HG03520 (cell line): ENCODE data around the gene USP12.
"Not testable (repeated sequence)": the region's sequence is repeated elsewhere in the genome, so short reads cannot be mapped to it uniquely, and the experiment has no call there.

Experiments used
- ATAC-seq: cut with Tn5 transposase; IDR thresholded peaks from one replicate; pipeline ENCODE4 v1.9.1; 2021; ENCODE audit warnings: mild to moderate bottlenecking, moderate library complexity; ENCODE audit not compliant: unreplicated experiment

USP12 gene, protein sequence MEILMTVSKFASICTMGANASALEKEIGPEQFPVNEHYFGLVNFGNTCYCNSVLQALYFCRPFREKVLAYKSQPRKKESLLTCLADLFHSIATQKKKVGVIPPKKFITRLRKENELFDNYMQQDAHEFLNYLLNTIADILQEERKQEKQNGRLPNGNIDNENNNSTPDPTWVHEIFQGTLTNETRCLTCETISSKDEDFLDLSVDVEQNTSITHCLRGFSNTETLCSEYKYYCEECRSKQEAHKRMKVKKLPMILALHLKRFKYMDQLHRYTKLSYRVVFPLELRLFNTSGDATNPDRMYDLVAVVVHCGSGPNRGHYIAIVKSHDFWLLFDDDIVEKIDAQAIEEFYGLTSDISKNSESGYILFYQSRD

DNA sequence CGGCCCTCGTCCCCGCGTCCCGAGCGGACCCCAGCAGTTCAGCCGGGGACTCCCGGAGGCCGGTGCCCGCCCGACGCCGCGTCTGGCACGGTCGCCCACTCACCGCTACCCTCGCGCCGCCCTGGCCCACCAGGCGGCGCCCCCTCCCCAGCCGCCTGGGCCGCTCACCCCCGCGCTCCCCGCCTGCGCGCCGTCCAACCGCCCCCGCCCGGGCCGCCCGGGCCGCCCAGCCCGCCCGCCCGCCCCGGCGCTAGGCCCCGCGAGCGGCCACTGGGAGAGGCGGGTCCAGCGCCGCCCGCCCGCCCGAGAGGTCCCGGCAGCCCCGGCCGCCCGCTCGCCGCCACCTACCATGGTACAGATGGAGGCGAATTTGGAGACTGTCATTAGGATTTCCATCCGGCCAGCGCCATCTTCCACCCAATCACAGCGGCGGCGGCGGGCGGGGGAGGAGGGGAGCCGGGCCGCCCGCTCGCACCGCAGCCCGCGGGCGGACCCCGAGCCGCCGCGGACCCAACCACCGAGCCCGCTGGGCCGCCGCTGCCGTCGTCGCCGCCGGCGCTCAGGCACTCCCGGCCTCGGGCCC, at the start of gene USP12:
USP12 (minus strand) TSS at position 568 of the 583 bp plus-strand sequence; CDS start at position 396, 172 bp downstream.
- ATAC-seq = peak; percentile 12

DNA sequence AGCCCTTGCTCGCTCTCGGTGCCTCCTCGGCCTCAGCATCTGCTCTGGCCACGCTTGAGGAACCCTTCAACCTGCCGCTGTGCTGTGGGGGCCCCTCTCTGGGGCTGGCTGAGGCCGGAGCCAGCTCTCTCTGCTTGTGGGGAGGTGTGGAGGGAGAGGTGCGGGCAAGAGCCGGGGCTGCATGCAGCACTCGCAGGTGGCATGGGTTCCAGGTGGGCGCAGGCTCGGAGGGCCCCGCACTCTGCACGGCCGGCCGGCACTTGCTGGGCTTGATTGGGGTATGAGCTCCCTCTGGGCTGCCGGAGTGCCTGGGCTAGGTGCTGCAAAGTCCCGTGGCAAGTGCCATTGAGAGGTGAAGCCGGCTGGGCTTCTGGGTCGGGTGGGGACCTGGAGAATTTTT, 48.0 kb upstream of the USP12 start:
- no peak for ATAC-seq

DNA sequence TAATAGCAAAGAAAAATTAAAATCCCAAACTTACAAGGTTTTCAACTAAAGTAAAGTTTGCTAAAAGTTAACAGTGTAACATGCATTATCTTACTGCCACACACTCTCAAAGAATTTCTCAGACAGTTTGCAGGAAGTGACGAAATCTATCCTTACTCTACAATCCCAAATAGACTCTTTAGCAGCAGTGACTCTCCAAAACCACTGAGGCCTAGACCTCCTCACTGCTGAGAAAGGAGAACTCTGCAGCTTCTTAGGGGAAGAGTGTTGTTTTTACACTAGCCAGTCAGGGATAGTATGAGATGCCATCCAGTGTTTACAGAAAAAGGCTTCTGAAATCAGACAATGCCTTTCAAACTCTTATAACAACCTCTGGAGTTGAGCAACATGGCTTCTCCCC, 47.2 kb upstream of the USP12 start:
- ATAC-seq = not testable (repeated sequence)

DNA sequence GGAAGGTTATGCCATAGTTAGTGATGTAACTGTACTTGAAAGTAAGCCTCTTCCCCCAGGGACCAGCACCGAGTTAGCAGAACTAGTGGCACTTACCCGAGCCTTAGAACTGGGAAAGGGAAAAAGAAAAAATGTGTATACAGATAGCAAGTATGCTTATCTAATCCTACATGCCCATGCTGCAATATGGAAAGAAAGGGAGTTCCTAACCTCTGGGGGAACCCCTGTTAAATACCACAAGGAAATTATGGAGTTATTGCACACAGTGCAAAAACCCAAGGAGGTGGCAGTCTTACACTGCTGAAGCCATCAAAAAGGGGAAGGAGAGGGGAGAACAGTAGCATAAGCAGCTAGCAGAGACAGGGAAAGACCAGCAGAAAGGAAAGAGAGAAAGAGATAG, 46.2 kb upstream of the USP12 start:
- ATAC-seq = not testable (repeated sequence)

DNA sequence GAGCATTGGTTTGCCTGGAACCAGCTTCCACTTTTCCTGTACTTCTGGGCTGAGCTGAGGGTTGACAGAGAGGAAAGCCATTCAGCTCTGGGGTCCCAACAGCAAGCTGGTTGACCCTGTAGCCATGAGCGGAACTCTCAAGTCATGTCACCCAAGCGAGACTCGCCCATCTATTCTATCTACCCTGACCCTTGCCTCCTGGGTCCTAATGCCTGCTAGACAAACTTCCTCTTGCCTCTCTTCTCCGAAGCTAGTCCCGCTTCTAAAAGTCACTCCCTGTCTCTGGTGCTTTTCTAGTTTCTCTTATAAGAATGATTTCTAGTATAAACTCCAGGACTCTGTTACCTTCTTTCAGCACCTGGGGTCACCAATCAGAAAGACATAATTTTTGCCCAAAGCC, 41.8 kb upstream of the USP12 start:
- ATAC-seq = not testable (repeated sequence)

DNA sequence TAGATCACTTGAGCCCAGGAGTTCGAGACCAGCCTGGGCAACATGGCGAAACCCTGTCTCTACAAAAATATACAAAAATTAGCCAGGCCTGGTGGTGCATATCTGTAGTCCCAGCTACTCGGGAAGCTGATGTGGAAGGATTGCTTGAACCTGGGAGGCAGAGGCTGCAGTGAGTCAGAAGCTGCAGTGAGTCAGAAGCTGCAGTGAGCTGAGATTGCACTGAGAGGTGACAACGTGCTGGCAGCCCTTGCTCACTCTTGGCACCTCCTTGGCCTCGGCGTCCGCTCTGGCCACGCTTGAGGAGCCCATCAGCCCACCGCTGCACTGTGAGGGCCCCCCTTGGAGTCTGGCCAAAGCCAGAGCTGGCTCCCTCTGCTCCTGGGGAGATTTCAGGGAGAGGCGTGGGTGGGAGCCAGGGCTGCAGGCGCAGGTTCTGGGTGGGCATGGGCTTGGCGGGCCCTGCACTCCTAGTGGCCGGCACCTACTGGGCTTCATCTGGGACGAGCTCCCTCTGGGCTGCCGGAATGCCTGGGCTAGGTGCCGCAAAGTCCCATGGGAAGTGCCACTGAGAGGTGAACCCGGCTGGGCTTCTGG, 40.3 kb upstream of the USP12 start:
- ATAC-seq = no peak

DNA sequence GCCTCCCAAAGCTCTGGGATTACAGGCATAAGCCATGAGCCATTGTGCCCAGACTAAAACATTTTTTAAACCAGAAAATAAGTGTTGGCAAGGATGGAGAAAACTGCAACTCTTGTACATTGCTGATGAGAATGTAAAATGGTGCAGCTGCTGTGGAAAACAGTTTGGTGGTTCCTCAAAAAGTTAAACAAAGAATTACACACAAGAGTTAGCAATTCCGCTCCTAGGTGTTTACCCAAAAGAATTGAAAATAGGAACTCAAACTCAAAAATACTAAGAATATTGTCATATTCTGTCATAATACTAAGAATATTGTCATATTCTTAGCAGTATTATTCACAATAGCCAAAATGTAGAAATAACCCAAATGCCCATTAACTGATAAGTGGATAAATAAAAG, 39.7 kb upstream of the USP12 start:
- ATAC-seq = no peak

DNA sequence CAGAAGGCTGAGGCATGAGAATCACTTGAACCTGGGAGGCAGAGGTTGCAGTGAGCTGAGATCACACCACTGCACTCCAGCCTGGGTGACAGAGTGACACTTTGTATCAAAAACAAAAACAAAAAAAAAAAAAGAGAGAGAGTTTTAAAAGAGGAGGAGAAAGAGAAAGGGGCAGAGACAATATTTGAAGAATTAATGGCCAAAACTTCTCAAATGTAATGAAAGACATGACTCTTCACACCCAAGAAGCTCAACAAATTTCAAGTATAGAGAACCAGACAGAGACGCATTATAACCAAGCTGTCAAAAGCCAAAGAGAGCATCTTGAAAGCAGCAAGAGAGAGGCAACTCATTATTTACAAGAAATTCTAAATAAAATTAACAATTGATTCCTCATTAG, 36.9 kb upstream of the USP12 start:
- ATAC-seq = no peak

DNA sequence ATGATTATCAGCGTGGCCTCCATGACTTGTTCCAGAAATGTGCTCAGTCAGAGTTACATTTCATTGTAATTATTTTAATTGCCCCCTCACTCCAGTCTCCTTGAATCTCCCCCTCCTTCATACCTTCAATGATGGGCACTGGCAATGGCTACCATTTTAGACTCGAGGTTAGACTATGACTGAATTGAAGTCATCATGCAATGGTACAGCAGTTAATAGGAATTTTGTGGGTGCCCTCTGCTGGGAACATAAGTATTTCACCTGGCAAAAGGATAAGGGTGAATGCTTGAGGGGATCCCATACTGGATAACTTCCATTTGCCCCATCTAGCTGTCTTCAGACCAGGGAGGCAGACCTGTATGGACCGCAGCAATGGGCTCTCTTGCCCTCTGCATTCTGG, 32.2 kb upstream of the USP12 start:
- ATAC-seq = no peak

DNA sequence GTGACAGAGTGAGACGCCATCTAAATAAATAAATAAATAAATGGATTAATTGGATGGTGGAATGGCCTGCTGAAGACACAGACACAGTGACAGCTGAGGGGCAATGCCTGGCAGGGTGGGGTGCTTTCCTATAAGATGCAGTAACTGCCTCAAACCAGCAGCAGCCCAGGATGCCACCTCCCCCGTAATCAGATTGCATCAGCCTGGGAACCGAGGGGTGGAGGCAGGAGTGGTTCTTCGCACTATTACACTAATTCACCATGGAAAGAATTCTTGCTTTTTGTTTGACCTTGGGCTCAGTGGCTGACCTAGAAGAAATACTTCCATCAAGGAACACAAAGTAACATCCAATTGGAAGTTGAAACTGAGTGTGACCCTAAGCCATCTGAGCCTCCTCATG, 31.6 kb upstream of the USP12 start:
- no peak for ATAC-seq

DNA sequence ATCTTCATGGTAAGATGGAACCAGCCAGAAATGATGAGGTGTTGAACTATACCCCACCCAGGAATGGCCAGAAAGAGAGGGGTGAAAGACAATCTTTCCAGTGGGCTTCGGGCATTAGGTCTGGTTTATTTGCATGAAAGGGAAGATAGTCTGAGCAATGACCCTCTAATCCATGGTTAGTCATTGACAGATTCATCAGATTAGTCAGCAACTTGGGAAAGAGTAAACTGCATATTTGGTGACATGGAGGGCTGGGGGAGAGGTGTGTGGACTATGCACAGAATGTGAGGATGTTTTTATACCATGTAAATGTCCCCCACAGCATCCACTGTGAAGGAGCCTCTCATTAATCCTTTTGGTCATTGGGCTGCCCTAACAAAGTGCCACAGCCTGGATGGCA, 30.1 kb upstream of the USP12 start:
- no peak for ATAC-seq

DNA sequence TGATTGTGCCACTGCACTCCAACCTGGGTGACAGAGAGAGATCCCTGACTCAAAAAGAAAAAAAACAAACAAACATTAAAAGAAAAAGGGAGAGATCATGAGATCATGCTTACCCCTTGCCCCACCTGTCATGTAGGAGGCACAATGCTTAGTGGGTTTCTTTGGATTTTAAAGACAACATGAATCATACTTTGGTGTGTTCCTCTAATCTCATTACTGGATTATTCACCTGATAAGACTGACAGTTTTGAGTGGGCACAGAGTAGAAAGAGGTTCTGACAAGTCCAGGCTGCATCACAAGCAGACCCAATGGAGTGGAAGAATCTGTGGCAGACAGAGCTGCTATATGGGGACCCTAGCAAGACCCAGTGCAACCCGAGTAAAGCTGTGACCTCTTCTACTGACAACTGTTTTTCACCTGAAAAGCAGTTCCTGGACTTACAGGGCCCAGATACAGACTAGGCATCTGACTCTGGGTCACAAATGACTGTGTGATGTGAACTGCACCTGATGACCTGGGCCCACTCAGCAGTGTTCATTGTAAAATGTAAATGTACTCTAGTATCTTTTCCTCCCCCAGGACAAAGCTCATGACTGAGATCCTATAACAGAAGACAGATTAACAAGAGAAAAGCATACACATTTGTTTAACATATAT, 28.9 kb upstream of the USP12 start:
- no peak for ATAC-seq

DNA sequence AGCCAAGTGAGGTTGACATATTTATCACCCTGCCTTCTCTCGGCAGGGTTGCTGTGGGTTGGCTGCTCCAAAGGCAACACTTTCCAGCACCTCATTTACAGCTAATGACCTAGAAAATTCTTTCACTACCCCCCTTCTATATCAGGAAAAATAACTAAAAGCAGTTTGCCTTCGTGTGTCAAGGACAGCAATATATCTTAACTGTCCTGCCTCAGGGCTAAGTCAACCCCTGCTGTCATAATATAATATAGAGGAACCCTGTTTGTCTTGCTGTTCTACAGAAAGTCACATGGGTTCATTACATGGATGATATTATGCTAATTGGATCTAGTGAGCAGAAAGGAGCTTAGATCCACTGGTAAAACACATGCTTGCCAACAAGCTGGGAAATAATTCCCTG, 28.1 kb upstream of the USP12 start:
- ATAC-seq = no peak

DNA sequence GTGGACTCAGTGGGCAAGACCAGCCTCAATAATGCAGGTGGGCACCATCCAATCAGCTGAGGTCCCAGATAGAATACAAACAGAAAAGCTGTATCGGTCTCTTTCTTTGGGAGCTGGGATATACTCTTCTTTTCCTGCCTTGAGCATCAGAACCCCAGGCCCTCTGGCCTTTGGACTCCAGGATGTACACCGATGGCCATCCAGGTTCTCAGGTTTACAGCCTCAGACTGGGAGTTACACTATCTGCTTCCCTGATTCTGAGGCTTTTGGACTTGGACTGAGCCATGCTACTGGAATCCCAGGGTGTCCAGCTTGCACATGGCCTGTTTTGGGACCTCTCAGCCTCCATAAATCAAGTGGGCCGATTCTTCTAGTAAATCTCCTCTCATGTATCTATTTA, 27.6 kb upstream of the USP12 start:
- no peak for ATAC-seq

DNA sequence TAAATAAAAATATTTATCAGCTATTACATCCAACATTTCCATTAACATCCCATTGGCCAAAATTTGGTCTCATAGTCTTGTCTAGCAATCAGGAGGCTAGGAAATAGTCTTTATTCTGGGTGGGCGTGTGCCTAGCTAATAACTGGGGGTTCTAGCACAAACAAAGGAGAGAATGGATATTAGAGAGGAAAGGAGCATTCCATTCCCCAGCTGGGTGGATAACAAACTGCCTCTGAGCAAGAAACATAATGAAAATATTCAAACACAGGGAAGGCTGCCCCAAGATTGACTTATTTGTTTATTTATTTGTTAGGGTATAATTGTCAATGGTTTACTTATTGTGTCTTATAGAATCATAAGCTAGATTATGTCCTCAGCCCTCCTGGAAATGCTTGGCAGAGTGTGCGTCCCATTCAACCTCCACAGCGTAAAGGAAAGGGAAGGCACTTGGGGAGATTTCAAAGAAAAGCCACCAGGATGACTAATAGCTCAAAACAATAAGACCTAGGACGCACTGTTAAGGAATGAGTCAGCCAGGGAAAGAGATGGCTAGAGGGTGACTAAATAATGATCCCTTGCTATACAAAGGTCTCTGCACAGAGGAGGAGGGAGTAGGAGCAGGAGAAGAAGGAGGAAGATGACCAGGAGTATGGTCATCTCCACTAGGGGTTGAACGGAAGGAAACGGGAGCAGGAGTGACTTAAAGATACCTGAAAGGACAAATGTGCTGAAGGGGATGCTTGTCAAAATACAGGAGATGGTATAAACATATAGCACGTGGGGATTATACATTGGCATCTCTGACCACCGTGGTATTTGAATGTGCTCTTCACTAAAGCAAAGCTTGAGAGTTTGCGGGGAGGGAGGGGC, 23.5 kb upstream of the USP12 start:
- ATAC-seq = no peak

DNA sequence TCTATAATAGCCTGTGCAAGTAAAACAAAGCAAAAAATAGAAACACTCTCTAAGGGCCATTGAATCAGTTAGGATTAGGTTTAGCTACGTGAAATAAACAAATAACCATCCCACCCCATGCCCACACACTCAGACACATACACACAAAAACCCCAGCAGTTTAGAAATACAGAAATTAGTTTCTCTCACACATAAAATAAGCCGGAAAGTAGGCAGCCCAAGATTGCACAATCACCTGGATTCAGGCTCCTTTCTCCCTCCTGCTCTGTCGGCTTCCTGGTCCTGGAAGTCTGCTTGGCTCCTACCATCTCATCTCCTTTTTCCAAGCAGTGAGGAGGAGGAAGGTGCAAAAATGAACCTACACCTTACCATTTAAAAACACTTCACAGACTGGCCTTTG, 22.6 kb upstream of the USP12 start:
- no peak for ATAC-seq

DNA sequence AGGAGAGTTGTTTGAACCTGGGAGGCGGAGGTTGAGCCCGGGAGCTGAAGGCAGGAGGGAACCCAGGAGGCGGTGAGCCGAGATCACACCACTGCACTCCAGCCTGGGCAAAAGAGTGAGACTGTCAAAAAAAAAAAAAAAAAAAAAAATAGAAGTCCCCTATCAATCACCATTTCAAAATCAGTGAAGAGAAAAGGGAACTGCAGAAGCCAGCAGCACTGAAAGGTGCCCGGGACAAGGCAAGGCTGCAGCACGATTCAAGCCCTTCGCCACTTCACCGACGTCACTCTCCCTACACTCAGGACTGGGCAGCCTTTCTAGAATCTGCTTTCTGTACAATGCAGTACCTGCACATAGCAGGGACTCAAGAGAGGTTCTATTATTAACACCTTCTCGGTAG, 21.9 kb upstream of the USP12 start:
- no peak for ATAC-seq

DNA sequence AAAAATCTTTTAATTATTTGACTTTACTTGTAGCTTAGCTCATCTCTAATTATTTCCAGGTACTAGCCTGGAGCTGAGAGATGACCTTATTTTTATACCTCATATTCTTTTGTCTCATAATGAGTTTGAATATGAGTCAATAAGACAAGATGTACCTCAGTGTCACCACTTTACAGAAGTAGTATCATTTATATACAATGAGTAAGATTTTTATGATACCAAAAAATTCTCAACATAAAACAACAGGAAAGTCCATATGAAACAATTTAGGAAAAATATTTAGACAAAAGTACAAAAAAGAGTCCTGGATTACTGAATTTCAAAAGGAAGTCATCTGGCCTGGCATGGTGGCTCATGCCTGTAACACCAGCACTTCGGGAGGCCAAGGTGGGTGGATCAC, 21.4 kb upstream of the USP12 start:
- no peak for ATAC-seq

DNA sequence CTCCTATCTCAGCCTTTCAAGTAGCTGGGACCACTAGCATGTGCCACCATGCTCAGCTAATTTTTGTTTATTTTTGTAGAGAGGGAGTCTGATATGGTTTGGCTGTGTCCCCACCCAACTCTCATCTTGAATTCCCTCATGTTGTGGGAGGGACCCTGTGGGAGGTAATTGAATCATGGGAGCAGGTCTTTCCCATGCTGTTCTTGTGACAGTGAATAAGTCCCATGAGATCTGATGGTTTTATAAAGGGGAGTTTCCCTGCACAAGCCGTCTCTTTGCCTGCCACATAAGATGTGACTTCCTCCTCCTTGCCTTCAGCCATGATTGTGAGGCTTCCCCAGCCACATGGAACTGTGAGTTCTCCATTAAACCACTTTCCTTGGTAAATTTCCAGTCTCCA, 20.8 kb upstream of the USP12 start:
- ATAC-seq = not testable (repeated sequence)

DNA sequence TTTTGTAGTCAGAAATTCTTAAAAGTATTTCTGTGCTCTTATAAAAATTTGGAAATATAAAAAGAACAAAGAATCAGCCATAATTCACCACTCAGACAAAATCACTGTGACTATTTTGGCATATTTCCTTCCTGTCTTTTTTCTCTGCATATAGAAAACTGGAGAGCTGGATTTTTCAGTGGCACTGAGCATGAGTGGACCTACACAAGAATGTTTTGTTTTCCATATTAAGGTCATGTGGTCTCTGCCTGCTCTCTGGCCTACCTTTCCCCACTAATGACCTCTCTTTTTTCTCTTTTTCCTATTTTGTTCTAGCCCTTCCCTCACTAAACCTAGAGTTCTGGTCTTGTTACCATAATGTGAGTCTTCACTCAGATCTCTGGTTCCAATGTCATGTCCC, 17.6 kb upstream of the USP12 start:
- no peak for ATAC-seq

DNA sequence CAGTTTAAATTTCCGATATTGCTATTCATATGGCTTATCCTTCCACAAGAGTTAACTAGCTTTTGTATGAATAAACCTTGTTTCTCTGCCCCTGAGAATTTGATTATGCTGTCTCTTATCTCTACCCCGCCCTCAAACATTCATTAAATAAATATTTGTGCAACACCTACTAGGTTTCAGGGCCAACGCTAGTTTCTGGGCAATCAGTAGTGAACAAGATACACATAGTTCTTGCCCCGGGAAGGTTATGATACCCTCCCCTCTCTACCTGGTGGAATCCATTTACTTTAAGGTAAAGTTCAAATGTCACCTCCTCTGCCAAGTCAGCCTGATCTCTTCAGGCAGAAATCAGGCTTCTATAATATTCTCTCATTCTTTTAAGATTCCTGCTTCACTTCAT, 16.6 kb upstream of the USP12 start:
- no peak for ATAC-seq
